ENCODE data around the gene VEPH1. TPM values are rescaled to one million over a fixed set of nuclear protein-coding genes. Genes with fewer than 3 reads are reported as not detected.

The VEPH1 gene
- 1 to 10 TPM; 2.7 to 3.0 TPM for total RNA-seq
- 8.1 TPM for polyA plus RNA-seq (ENCODE audit: insufficient read depth, low read depth, low replicate concordance)
- long read RNA-seq, donor 1, partial matches to known transcripts, result 0 of 1 reads
- long read RNA-seq, donor 1, other reads (novel, unspliced or antisense), result 0 of 1 reads
- long read RNA-seq, donor 2, result 0 reads

DNA sequence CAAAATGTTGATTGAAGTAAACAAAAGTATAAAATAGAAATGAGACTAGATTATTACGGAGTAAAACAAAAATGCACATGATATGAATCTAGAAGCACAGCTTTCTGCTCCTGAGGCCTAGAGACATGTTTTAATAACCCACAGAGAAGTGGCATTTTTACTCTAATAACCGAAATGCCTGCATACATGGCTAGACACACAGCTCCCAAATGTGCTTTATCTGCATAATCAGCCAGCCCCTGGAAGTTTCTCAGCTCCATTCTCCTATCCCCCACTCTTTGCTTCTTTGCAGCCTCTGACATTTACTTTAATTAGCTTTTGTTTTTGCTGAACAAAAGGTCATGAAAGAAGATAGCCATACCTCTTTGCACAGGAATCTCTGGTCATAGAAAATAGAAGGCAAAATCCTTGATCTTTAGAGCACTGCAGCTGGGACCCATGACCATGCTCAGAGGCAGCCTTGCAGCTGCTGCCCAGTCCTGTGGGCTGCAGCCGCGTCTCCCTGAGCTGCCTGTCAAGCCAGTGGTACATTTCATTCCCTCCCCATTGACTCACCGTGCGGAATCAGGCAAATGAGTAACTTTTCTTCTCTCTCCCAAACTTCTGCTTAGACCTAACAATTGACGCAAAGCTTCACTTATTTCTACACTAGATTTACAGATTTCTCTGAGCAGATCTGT, at the start of gene VEPH1:
TSS of gene VEPH1 (minus strand) at position 501 of the 680 bp plus-strand sequence. CDS start 8,067 bp downstream, outside the sequence.
- H3K36me3 ChIP-seq (ENCODE audit: low read depth, missing control alignments), result no peaks in the 10 kb centered on the region
- 76 to 79% methylated on average over 7 of the region's 7 CpGs for WGBS, 2 donors
- H3K4me3 ChIP-seq, result no peak within 1 kb of the TSS
- H3K27me3 ChIP-seq, result no peaks in the 10 kb centered on the region
- no peaks in the 10 kb centered on the region for H3K9me3 ChIP-seq
- no peak for DNase-seq
- H3K27ac ChIP-seq, result no peak within 1 kb of the TSS
- intact Hi-C loops (cut with DNase I; ENCODE audit: low total_unique reads), result no loop called here
- no peak for TF ChIP-seq POLR2A (IDR thresholded peaks at IDR 0.05)
- TF ChIP-seq, protein P1, sequence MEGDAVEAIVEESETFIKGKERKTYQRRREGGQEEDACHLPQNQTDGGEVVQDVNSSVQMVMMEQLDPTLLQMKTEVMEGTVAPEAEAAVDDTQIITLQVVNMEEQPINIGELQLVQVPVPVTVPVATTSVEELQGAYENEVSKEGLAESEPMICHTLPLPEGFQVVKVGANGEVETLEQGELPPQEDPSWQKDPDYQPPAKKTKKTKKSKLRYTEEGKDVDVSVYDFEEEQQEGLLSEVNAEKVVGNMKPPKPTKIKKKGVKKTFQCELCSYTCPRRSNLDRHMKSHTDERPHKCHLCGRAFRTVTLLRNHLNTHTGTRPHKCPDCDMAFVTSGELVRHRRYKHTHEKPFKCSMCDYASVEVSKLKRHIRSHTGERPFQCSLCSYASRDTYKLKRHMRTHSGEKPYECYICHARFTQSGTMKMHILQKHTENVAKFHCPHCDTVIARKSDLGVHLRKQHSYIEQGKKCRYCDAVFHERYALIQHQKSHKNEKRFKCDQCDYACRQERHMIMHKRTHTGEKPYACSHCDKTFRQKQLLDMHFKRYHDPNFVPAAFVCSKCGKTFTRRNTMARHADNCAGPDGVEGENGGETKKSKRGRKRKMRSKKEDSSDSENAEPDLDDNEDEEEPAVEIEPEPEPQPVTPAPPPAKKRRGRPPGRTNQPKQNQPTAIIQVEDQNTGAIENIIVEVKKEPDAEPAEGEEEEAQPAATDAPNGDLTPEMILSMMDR (IDR thresholded peaks at IDR 0.05), result no peak
- peaks cover 4% of the 10 kb centered on the region for H3K4me1 ChIP-seq

DNA sequence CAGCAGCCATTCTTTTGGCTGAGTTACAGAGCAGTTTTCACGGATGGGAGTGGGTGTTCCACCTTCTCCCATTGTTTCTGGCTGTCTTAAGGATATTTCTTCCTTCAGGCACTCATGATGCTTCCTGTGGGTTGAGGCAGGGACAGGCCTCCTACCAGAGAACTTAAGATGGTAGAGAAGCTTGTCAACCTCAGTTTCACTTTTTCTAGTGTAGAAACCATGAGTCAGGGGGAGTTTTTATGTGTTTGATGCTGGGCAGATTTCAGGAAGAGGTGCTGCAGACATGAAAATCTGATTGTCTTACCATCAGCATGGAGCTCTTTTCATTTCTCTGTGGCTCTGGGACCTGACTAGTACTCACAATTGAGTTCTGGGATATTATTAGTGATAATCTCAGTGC, 48.7 kb upstream of the VEPH1 start:
- 74 to 78% methylated on average over 1 of the region's 1 CpG for WGBS, 2 donors
- Histone ChIP-seq H3K4me1 (no peaks in the 10 kb centered on the region), H3K9me3 (no peaks in the 10 kb centered on the region), H3K4me3 (no peak overlapping the region), H3K36me3 (ENCODE audit: low read depth, missing control alignments) (no peaks in the 10 kb centered on the region), H3K27ac (no peak overlapping the region), H3K27me3 (no peaks in the 10 kb centered on the region)
- intact Hi-C loops (cut with DNase I; ENCODE audit: low total_unique reads), result no loop called here
- no peak for DNase-seq
- TF ChIP-seq, protein P1 (IDR thresholded peaks at IDR 0.05), result no peak
- TF ChIP-seq POLR2A (IDR thresholded peaks at IDR 0.05), result no peak

DNA sequence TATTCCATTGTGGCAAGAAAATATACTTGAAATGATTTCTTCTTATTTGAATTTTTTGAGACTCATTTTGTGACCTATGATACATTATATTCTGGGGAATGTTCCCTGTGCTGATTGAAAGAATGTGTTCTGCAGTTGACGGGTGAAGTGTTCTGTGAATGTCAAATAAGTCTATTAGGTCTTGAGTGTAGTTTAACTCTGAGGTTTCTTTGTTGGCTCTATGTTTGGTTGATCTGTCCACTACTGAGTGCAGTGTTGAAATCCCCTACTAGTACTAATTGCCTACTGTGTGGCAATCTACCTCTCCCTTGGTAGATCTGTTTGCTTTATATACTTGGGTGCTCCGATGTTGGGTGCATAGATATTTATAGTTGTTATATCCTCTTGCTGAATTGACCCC, 46.3 kb upstream of the VEPH1 start:
- WGBS, 2 donors, result 91% methylated on average over 2 of the region's 2 CpGs
- Histone ChIP-seq H3K36me3 (ENCODE audit: low read depth, missing control alignments) (no peaks in the 10 kb centered on the region), H3K4me3 (no peak overlapping the region), H3K4me1 (no peaks in the 10 kb centered on the region), H3K27ac (no peak overlapping the region), H3K27me3 (no peaks in the 10 kb centered on the region), H3K9me3 (no peaks in the 10 kb centered on the region)
- no peak for DNase-seq
- TF ChIP-seq, protein P1 (IDR thresholded peaks at IDR 0.05), result no peak
- no peak for TF ChIP-seq POLR2A (IDR thresholded peaks at IDR 0.05)
- intact Hi-C loops (cut with DNase I; ENCODE audit: low total_unique reads), result no loop called here

DNA sequence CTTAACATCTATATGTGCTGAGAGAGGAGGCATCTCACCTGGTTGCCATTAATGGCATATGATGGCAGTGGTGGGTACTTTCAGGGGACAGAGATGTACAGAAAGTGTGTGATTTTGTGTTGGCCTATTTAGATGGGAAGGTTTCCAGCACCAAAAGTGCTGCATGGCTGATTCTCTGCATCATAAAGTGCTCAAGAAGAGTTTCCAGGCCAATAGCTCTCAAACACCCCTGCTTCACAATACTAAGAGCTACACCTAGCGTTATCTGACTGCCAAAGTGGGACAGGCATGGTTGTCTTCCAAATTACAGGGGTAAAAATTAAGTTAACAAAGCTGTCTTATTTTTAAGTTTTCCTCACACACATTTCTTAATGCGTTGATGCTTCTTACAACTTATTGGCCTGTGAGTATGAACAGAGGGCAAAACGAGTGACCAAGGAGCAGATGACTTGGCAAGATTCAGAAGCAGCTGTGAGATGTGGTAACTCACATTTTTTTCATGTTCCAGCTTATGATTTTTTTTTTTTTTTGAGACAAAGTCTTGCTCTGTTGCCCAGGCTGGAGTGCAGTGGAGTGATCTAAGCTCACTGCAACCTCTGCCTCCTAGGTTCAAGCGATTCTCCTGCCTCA, 41.4 kb upstream of the VEPH1 start:
- Histone ChIP-seq H3K4me3 (no peak overlapping the region), H3K9me3 (no peaks in the 10 kb centered on the region), H3K36me3 (ENCODE audit: low read depth, missing control alignments) (no peaks in the 10 kb centered on the region), H3K4me1 (no peaks in the 10 kb centered on the region), H3K27ac (no peak overlapping the region), H3K27me3 (no peaks in the 10 kb centered on the region)
- 73 to 81% methylated on average over 4 of the region's 4 CpGs for WGBS, 2 donors
- no peak for DNase-seq
- TF ChIP-seq POLR2A (IDR thresholded peaks at IDR 0.05), result no peak
- TF ChIP-seq, protein P1 (IDR thresholded peaks at IDR 0.05), result no peak
- intact Hi-C loops (cut with DNase I; ENCODE audit: low total_unique reads), result no loop called here

Data from testis (tissue), 5 donors.